C4-2B (cell line): ENCODE results near the gene DGKA.
A peak's percentile ranks its signal among the peaks of the same experiment; 100 is the strongest.
"Not testable (repeated sequence)": the region's sequence is repeated elsewhere in the genome, so short reads cannot be mapped to it uniquely, and the experiment has no call there.

Source experiments
- H3K27ac ChIP-seq: fragments of 450-650 bp; 2 replicates; pipeline ENCODE4 v1.5.1; 2017
- ZFX ChIP-seq: fragments of 450-650 bp; IDR thresholded peaks from 2 replicates; pipeline ENCODE4 v1.6.1; 2017
- TF ChIP-seq, protein P1 (sequence below): fragments of 450-650 bp; conservative IDR thresholded peaks from 2 replicates; pipeline ENCODE4 v1.5.1; 2017; ENCODE audit warnings: mild to moderate bottlenecking

The DGKA gene

DNA sequence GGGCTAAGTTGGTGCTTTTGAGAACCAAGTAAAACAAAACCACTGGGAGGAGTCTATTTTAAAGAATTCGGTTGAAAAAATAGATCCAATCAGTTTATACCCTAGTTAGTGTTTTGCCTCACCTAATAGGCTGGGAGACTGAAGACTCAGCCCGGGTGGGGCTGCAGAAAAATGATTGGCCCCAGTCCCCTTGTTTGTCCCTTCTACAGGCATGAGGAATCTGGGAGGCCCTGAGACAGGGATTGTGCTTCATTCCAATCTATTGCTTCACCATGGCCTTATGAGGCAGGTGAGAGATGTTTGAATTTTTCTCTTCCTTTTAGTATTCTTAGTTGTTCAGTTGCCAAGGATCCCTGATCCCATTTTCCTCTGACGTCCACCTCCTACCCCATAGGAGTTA lies 41.1 kb downstream of the DGKA start:
- no peak overlapping the region for H3K27ac ChIP-seq
- no peak for TF ChIP-seq ZFX
- TF ChIP-seq, protein P1, sequence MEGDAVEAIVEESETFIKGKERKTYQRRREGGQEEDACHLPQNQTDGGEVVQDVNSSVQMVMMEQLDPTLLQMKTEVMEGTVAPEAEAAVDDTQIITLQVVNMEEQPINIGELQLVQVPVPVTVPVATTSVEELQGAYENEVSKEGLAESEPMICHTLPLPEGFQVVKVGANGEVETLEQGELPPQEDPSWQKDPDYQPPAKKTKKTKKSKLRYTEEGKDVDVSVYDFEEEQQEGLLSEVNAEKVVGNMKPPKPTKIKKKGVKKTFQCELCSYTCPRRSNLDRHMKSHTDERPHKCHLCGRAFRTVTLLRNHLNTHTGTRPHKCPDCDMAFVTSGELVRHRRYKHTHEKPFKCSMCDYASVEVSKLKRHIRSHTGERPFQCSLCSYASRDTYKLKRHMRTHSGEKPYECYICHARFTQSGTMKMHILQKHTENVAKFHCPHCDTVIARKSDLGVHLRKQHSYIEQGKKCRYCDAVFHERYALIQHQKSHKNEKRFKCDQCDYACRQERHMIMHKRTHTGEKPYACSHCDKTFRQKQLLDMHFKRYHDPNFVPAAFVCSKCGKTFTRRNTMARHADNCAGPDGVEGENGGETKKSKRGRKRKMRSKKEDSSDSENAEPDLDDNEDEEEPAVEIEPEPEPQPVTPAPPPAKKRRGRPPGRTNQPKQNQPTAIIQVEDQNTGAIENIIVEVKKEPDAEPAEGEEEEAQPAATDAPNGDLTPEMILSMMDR = no peak

DNA sequence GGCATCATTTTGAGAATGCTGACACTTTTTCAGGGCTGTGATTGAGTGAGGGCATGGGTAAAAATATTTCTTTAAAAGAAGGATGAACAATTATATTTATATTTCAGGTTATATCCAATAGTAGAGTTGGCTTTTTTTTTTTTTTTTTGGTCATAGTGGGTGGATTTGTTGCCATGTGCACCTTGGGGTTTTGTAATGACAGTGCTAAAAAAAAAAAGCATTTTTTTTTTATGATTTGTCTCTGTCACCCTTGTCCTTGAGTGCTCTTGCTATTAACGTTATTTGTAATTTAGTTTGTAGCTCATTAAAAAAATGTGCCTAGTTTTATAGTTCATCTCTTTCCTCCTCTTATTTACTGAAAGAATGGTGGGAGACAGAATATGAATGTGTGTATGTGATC lies 41.5 kb downstream of the DGKA start:
- H3K27ac ChIP-seq = peak overlapping the region; percentile 44; the same call in 1 of the 2 replicates
- TF ChIP-seq, protein P1 = no peak
- TF ChIP-seq ZFX = no peak

DNA sequence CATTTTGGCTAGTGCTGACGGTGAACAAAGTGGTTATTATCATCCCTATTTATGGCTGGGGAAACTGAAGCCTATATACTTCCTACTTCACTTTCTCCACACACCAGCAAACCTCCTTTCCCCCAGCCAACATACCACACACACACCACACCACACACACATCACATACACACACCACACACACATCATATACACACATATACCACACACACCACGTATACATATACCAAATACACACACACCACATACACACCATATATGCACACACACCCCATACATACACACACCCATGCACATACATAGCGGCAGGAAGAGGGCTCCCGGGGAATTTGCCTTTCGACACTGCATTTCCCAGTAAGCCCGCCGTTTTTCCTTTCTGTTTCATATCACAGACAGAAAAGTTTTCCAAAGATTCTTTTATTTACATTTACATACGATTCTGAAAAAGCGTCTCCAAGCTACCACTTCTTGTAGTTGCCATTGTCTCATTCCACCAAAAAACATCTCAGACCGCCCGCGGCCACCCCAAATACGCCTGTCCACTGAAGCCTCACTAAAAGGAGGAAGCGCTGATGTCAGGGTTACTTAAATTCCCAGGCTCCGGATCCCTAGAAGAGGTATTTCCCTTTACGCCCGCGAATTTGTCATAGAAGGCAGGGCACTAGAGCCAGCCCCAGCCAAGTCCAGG lies 42.1 kb downstream of the DGKA start:
- TF ChIP-seq ZFX = no peak
- TF ChIP-seq, protein P1 = no peak

DNA sequence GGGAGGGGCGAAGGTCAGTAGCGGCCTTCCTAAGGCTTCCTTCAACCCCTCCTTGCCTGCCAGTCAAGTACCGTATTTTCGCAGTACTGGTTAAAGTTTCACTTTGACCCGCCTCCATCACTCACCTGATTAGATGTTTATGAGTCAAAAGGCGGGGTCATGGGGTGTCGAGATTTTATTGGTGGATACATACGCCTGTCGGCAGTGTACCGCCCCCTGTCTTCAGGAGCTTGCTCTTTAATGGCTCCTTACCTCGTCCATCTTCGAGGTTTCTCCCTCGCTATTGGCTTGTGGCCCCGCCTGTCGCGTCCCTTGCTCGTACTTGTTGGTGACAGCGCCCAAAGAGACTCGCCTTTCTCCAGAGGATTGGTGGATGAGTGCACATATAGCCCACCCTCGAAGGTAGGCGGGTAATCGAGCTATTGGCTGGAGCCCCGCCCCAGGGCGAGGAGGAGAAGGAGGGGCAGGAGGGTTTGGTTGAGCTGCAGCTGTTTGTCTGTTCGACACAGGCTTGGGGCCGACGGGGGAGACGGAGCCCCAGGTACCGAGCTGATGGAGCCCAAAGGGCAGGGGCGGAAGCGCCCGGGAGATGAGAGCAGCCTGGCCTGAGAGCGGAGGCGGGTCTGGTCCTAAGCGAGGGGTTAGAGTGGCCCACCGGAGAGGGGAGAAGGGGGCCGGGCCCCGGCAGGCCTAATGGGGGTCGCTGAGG lies 42.8 kb downstream of the DGKA start, which contains the start of gene RAB5B:
RAB5B (plus strand) TSS at position 480 of the 709 bp plus-strand sequence. CDS start 12,883 bp downstream, outside the sequence.
- no peak; the same call in 1 of the 2 replicates for TF ChIP-seq ZFX
- TF ChIP-seq, protein P1 = no peak
- peak within 1 kb of the TSS; percentile 94 for H3K27ac ChIP-seq

More for the DNA sequence above, 42.1 kb downstream of the DGKA start:
- H3K27ac ChIP-seq = peak overlapping the region; percentile 44

DNA sequence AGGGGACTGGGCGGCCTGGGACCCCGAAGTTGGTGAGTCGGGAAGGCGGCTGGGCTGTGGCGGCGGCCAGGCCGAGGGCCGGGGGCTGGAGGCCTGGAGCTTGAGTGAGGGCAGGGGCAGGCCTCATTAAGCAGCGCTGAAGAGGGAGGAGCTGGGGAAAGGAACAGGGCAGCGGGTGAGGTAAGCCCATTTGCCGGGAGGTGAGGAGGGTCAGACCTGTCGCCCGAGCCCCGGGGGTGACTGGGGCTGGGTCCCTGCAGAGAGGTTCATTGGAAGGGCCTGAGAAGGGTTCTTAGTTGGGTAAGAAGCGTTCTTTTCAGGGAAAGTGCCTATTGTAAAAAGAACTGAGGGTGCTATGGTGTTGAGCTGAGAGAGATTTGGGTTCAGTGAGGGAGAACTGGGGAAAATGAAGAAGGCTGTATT lies 43.4 kb downstream of the DGKA start:
- TF ChIP-seq ZFX = peak; percentile 93
- TF ChIP-seq, protein P1 = no peak
- H3K27ac ChIP-seq = peak overlapping the region; percentile 94

DNA sequence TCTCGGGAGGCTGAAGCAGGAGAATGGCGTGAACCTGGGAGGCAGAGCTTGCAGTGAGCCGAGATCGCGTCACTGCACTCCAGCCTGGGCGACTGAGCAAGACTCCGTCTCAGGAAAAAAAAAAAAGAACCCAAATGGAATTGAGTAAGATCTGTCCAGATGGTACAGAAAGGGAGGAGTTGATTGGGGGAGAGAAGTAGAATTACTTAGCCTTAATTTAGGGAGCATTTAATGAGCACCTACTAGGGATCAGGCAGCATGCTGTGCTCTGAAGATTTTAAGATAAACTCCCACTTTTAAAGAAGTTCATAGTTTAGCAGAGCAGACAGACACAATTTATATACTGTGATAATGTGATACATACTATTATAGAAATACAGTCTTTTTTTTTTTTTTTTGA lies 47.4 kb downstream of the DGKA start:
- H3K27ac ChIP-seq = no peak overlapping the region
- TF ChIP-seq ZFX = no peak
- TF ChIP-seq, protein P1 = no peak

DNA sequence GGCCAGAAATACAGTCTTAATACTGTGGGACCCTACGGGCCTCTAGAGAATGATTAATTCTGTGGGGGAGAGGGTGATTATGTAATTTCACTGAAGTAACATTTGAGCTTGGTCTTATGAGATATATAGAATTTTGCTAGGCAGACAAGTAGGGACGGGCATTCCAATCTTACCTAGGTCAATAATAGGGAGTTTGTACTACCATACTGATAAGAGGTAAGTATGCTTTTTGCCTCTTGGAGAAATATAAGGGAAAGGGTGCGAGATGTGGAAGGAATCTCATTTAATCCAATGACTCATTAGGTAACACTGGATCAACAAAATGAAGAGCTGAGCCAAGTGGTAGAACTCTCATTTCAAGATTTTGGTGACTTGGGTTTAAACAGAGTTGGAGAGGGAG lies 48.1 kb downstream of the DGKA start:
- TF ChIP-seq ZFX = no peak
- TF ChIP-seq, protein P1 = no peak
- H3K27ac ChIP-seq = no peak overlapping the region

DNA sequence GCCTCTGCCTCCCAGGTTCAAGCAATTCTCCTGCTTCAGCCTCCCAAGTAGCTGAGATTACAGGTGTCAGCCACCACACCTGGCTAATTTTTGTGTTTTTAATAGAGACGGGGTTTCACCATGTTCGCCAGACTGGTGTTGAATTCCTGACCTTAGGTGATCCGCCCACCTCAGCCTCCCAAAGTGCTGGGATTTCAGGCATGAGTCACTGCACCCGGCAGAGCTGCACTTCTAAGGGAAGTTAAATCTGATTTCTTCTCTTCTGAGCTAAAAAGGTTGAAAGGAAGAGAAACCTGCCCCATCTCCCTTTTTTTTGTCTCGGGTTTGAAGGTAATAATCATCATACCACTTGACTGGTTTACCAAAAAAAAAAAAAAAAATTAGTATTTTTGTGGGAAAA lies 50.9 kb downstream of the DGKA start:
- H3K27ac ChIP-seq = not testable (repeated sequence)
